ENCODE measurements around the gene ERC1.

GRCh38 chr12:1047898-1048660, 57.1 kb downstream of the ERC1 start:
- no peak for TF ChIP-seq POLR2AphosphoS5 (IDR thresholded peaks at IDR 0.05)
- TF ChIP-seq CTCF (IDR thresholded peaks at IDR 0.05): no peak

Data from esophagus muscularis mucosa (tissue), 3 donors.